Lower leg skin (tissue), 4 donors: ENCODE data around the gene DPPA4. TPM values are rescaled to one million over a fixed set of nuclear protein-coding genes. Genes with fewer than 3 reads are reported as not detected.

Experiments
- DNase-seq, 2 donors: peaks; one replicate each; pipeline ENCODE4 v3.0.0-alpha.2; 2019; ENCODE audit warnings: low spot score in 2 of 2
- H3K4me3 ChIP-seq: fragments of 200-600 bp; sonication (generic); 2 replicates; pipeline ENCODE4 v1.5.1; 2017; ENCODE audit warnings: mild to moderate bottlenecking, low read depth; ENCODE audit not compliant: poor library complexity, severe bottlenecking
- CTCF ChIP-seq, 3 donors: fragments of 450-650 bp; IDR thresholded peaks; one replicate each; pipeline ENCODE4 v1.5.1; 2016; ENCODE audit warnings: antibody characterized with exemption in 3 of 3, mild to moderate bottlenecking in 3 of 3, moderate library complexity in 2 of 3
- POLR2A ChIP-seq, 2 donors: fragments of 450-650 bp; IDR thresholded peaks; one replicate each; pipeline ENCODE4 v1.6.1; 2016 to 2017; ENCODE audit warnings: antibody characterized with exemption in 2 of 2, mild to moderate bottlenecking in 1 of 2, moderate library complexity in 1 of 2
- WGBS, 2 donors: methylation state at CpG; one replicate each; pipeline ENCODE4 v1.1.5; 2018; 5-methylcytosine and 5-hydroxymethylcytosine counted together
- intact Hi-C: fragments of 100-400 bp; cut with DNase I; formaldehyde crosslinking; loops from one replicate; pipeline ENCODE4 v1.15.0; 2023; ENCODE audit warnings: low total_unique reads
- total RNA-seq, 4 donors: library from RNA; depleted of rRNA; stranded (reverse); fragments of >200 nt; gene quantifications; one replicate each; pipeline ENCODE4 v1.1.0, GENCODE V29; 2016

DPPA4 gene
- total RNA-seq, 4 donors from 2014 or later: not detected

- no peak overlapping the region for H3K4me3 ChIP-seq
- TF ChIP-seq POLR2A (IDR thresholded peaks at IDR 0.05) (no peak), CTCF (IDR thresholded peaks at IDR 0.05) (no peak)
- WGBS, 2 donors: 79 to 81% methylated on average over 3 of the region's 3 CpGs
- DNase-seq: no peak
- intact Hi-C loops: no loop called here
Measured at GRCh38 chr3:109356442-109357155, 19.3 kb upstream of the DPPA4 start.

GRCh38 chr3:109355625-109356441 is 18.5 kb upstream of the DPPA4 start:
- H3K4me3 ChIP-seq: no peak overlapping the region
- DNase-seq: no peak
- no peak for TF ChIP-seq CTCF (IDR thresholded peaks at IDR 0.05)
- no peak for TF ChIP-seq POLR2A (IDR thresholded peaks at IDR 0.05)
- intact Hi-C loops: no loop called here
- 57% methylated on average over 8 of the region's 8 CpGs for WGBS, 2 donors

GRCh38 chr3:109353057-109353456 is 15.7 kb upstream of the DPPA4 start:
- intact Hi-C loops: no loop called here
- H3K4me3 ChIP-seq: no peak overlapping the region
- WGBS, 2 donors: 44 to 47% methylated on average over 2 of the region's 2 CpGs
- no peak for TF ChIP-seq POLR2A (IDR thresholded peaks at IDR 0.05)
- no peak for TF ChIP-seq CTCF (IDR thresholded peaks at IDR 0.05)
- DNase-seq: no peak

- H3K4me3 ChIP-seq: no peak overlapping the region
- TF ChIP-seq CTCF (IDR thresholded peaks at IDR 0.05) (no peak), POLR2A (IDR thresholded peaks at IDR 0.05) (no peak)
- no peak for DNase-seq
- intact Hi-C loops: no loop called here
Measured at GRCh38 chr3:109351231-109351630, 13.9 kb upstream of the DPPA4 start.

DNA sequence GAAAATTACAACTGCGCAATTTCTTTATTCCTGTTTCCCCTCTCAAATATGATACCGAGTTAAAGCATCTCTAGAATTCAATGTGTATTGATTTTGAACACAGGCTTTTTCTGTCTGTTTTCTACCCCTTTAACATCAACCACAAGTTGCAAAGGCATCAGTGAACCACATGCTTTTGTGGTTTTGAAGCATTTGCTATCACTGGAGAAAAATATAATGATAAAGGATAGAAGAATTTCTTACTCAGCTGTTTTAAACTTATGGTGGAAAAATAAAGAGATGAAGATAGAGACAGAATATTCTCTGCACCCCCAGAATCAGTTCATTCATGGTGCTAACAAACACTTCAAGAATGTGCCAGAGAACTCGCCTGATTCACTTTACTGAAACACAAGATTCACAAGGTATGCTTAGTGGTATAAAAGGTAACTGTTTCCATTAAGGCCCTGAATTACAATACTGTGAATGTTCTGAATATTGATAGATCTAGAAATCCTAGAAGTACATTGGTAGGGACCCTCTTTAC is 9.5 kb upstream of the DPPA4 start:
- no peak for DNase-seq
- intact Hi-C loops: no loop called here
- 63 to 65% methylated on average over 3 of the region's 3 CpGs for WGBS, 2 donors

More for the DNA sequence above, 9.5 kb upstream of the DPPA4 start:
- TF ChIP-seq CTCF (IDR thresholded peaks at IDR 0.05) (no peak), POLR2A (IDR thresholded peaks at IDR 0.05) (no peak)
- no peak overlapping the region for H3K4me3 ChIP-seq
